CD14-positive monocyte (primary cell): Measurements from ENCODE around the gene CCDC102B. TPM values are rescaled to one million over a fixed set of nuclear protein-coding genes. Genes with fewer than 3 reads are reported as not detected.

Experiments used
- DNase-seq, 3 donors: peaks; one replicate each; pipeline ENCODE4 v3.0.0-alpha.2; 2011 to 2022
- H2AFZ ChIP-seq: 2 replicates; pipeline ENCODE4 v1.6.0; 2012; ENCODE audit warnings: mild to moderate bottlenecking, low read depth, low read length, inconsistent platforms; ENCODE audit not compliant: insufficient read depth, poor library complexity, severe bottlenecking
- H3K27ac ChIP-seq, 2 donors: 1 replicate in 1 of 2; 2 replicates in 1 of 2; pipeline ENCODE4 v1.5.1; 2012 to 2013; ENCODE audit warnings: low read length in 2 of 2, control low read depth in 1 of 2, inconsistent platforms in 1 of 2, low read depth in 1 of 2, mild to moderate bottlenecking in 1 of 2
- H3K27me3 ChIP-seq, 2 donors: one replicate each; pipeline versions ENCODE4 v1.6.0 to v1.6.1; 2011 to 2013; ENCODE audit warnings: low read length in 2 of 2; ENCODE audit not compliant: control insufficient read depth in 2 of 2, insufficient read depth in 2 of 2
- H3K36me3 ChIP-seq, 2 donors: replicated peaks in 1 of 2; 1 replicate in 1 of 2; 2 replicates in 1 of 2; pipeline versions ENCODE4 v1.5.1 to v1.6.1; 2012 to 2013; ENCODE audit warnings: low read length in 2 of 2, control low read depth in 1 of 2, inconsistent platforms in 1 of 2, mild to moderate bottlenecking in 1 of 2; ENCODE audit not compliant: insufficient read depth in 2 of 2, control insufficient read depth in 1 of 2
- H3K4me1 ChIP-seq, 2 donors: 1 replicate in 1 of 2; 2 replicates in 1 of 2; pipeline versions ENCODE4 v1.5.1 to v1.6.1; 2012 to 2013; ENCODE audit warnings: low read length in 2 of 2, control low read depth in 1 of 2, inconsistent platforms in 1 of 2, mild to moderate bottlenecking in 1 of 2, moderate library complexity in 1 of 2; ENCODE audit not compliant: insufficient read depth in 2 of 2, control insufficient read depth in 1 of 2
- H3K4me2 ChIP-seq: replicated peaks from 2 replicates; pipeline ENCODE3; 2012; ENCODE audit warnings: low read length, moderate library complexity, mild to moderate bottlenecking; ENCODE audit not compliant: poor library complexity, severe bottlenecking; ENCODE audit errors: extremely low read depth
- H3K4me3 ChIP-seq, 3 experiments: fragments of 200-600 bp in 1 of 3; sonication (generic) in 1 of 3; replicated peaks in 1 of 3; 1 replicate in 2 of 3; 2 replicates in 1 of 3; pipeline ENCODE4 v1.5.1; 2011 to 2013; ENCODE audit warnings: low read length in 3 of 3, mild to moderate bottlenecking in 3 of 3, control low read depth in 2 of 3, low read depth in 2 of 3, inconsistent platforms in 1 of 3, moderate library complexity in 1 of 3
- H3K79me2 ChIP-seq: 2 replicates; pipeline ENCODE4 v1.6.0; 2012; ENCODE audit warnings: mild to moderate bottlenecking, control low read depth, inconsistent platforms, low read length, moderate library complexity; ENCODE audit not compliant: insufficient read depth
- H3K9ac ChIP-seq: 2 replicates; pipeline ENCODE4 v1.6.0; 2017; ENCODE audit warnings: low read length, mild to moderate bottlenecking; ENCODE audit not compliant: insufficient read depth, poor library complexity, severe bottlenecking
- H3K9me3 ChIP-seq, 2 donors: replicated peaks in 1 of 2; 1 replicate in 1 of 2; 2 replicates in 1 of 2; pipeline versions ENCODE4 v1.5.1 to v1.6.1; 2012 to 2013; ENCODE audit warnings: low read length in 2 of 2, control low read depth in 1 of 2; ENCODE audit not compliant: control insufficient read depth in 1 of 2, insufficient read depth in 1 of 2
- H4K20me1 ChIP-seq: 2 replicates; pipeline ENCODE4 v1.6.0; 2012; ENCODE audit warnings: mild to moderate bottlenecking, low read length, control low read depth, moderate library complexity; ENCODE audit not compliant: insufficient read depth
- H3K27ac Mint-ChIP-seq, 7 donors: one replicate each; pipeline ENCODE4 v1.8.0; 2020; ENCODE audit warnings: mild to moderate bottlenecking in 7 of 7, mixed read lengths in 7 of 7, moderate library complexity in 6 of 7, inconsistent platforms in 2 of 7
- H3K27me3 Mint-ChIP-seq, 3 donors: one replicate each; pipeline ENCODE4 v1.8.0; 2021 to 2022; ENCODE audit warnings: low read depth in 3 of 3, mild to moderate bottlenecking in 3 of 3, mixed read lengths in 3 of 3, moderate library complexity in 3 of 3, inconsistent platforms in 1 of 3
- H3K36me3 Mint-ChIP-seq, 2 donors: one replicate each; pipeline ENCODE4 v1.8.0; 2020; ENCODE audit warnings: mixed read lengths in 2 of 2, inconsistent platforms in 1 of 2, mild to moderate bottlenecking in 1 of 2
- H3K4me1 Mint-ChIP-seq: one replicate; pipeline ENCODE4 v1.8.0; 2020; ENCODE audit warnings: mild to moderate bottlenecking, mixed read lengths
- H3K4me3 Mint-ChIP-seq, 2 donors: one replicate each; pipeline ENCODE4 v1.8.0; 2020; ENCODE audit warnings: mild to moderate bottlenecking in 2 of 2, mixed read lengths in 2 of 2, moderate library complexity in 1 of 2
- H3K9me3 Mint-ChIP-seq, 7 donors: one replicate each; pipeline ENCODE4 v1.8.0; 2020 to 2022; ENCODE audit warnings: mixed read lengths in 7 of 7, mild to moderate bottlenecking in 6 of 7, moderate library complexity in 6 of 7, inconsistent platforms in 2 of 7
- CTCF ChIP-seq: fragments of 200-600 bp; IDR thresholded peaks from one replicate; pipeline ENCODE4 v1.8.0; 2022; ENCODE audit warnings: antibody characterized with exemption, mild to moderate bottlenecking
- WGBS: methylation state at CpG from one replicate; pipeline ENCODE4 v1.1.5; 2013; ENCODE audit warnings: missing lambda C conversion rate; ENCODE audit not compliant: insufficient coverage; 5-methylcytosine and 5-hydroxymethylcytosine counted together
- intact Hi-C, 2 donors: fragments of 100-400 bp; cut with micrococcal nuclease; formaldehyde crosslinking; loops; one replicate each; pipeline versions ENCODE4 v1.15.0 to v1.15.1; 2023
- polyA plus RNA-seq, 3 donors: library from polyadenylated mRNA; depleted of rRNA in 1 of 3; unstranded in 2 of 3; stranded (reverse) in 1 of 3; fragments of 300-500 nt in 2 of 3; fragments of >200 nt in 1 of 3; fragmentation: Illumina TruSeq in 2 of 3; gene quantifications; 1 replicate in 2 of 3; 2 replicates in 1 of 3; pipeline ENCODE4 v1.2.3, GENCODE V29; 2012 to 2021

CCDC102B gene
- polyA plus RNA-seq, 3 donors = 0.34 to 1.4 TPM; not detected in 1

- Histone ChIP-seq H3K9ac (no peak overlapping the region), H3K4me2 (no peak overlapping the region), H3K27ac (no peak overlapping the region), H2AFZ (no peak overlapping the region), H4K20me1 (no peaks in the 10 kb centered on the region), H3K27me3 (no peaks in the 10 kb centered on the region), H3K9me3 (peaks cover 9 to 11% of the 10 kb centered on the region in 2 donors), H3K36me3 (no peaks in the 10 kb centered on the region), H3K4me3 (no peak overlapping the region), H3K79me2 (no peaks in the 10 kb centered on the region), H3K4me1 (no peaks in the 10 kb centered on the region)
- intact Hi-C loops = no loop called here
- peaks cover 0 to 12% (median 4%) of the 10 kb centered on the region in 7 donors for H3K9me3 Mint-ChIP-seq
- no peaks in the 10 kb centered on the region for H3K27me3 Mint-ChIP-seq
- H3K4me3 Mint-ChIP-seq = no peak overlapping the region
- H3K27ac Mint-ChIP-seq = no peak overlapping the region
- WGBS = no CpG with 5 or more reads among the region's 3 CpGs
- no peak for DNase-seq
- TF ChIP-seq CTCF = no peak
- H3K36me3 Mint-ChIP-seq = no peaks in the 10 kb centered on the region
- no peaks in the 10 kb centered on the region for H3K4me1 Mint-ChIP-seq
These were observed 164.7 kb downstream of the CCDC102B start for GRCh38 chr18:68962623-68963022.

GRCh38 chr18:68965817-68966216 lies 167.9 kb downstream of the CCDC102B start:
- no peaks in the 10 kb centered on the region for H3K79me2 ChIP-seq
- TF ChIP-seq CTCF = no peak
- peaks cover 0 to 6% of the 10 kb centered on the region in 2 donors for H3K9me3 ChIP-seq
- WGBS = no CpG with 5 or more reads among the region's 3 CpGs
- H3K4me2 ChIP-seq = no peak overlapping the region
- H3K27ac Mint-ChIP-seq = no peak overlapping the region
- H3K36me3 Mint-ChIP-seq = no peaks in the 10 kb centered on the region
- intact Hi-C loops = no loop called here
- no peak overlapping the region for H3K4me3 ChIP-seq
- H3K4me3 Mint-ChIP-seq = no peak overlapping the region
- H3K27me3 ChIP-seq = no peaks in the 10 kb centered on the region
- H3K36me3 ChIP-seq = no peaks in the 10 kb centered on the region
- no peak overlapping the region for H2AFZ ChIP-seq
- no peaks in the 10 kb centered on the region for H3K27me3 Mint-ChIP-seq
- H3K4me1 Mint-ChIP-seq = no peaks in the 10 kb centered on the region
- no peaks in the 10 kb centered on the region for H3K4me1 ChIP-seq
- no peak overlapping the region for H3K9ac ChIP-seq
- DNase-seq = no peak
- H4K20me1 ChIP-seq = no peaks in the 10 kb centered on the region
- H3K9me3 Mint-ChIP-seq = peaks cover 0 to 5% (median 0%) of the 10 kb centered on the region in 7 donors
- H3K27ac ChIP-seq = no peak overlapping the region
